GM19468 (cell line): ENCODE results near the gene WSCD1.

ENCODE experiments used
- ATAC-seq: cut with Tn5 transposase; IDR thresholded peaks from one replicate; pipeline ENCODE4 v1.9.1; 2021; ENCODE audit warnings: mild to moderate bottlenecking, moderate library complexity, moderate number of reproducible peaks; ENCODE audit not compliant: unreplicated experiment; ENCODE audit errors: extremely low read depth

The WSCD1 gene

DNA sequence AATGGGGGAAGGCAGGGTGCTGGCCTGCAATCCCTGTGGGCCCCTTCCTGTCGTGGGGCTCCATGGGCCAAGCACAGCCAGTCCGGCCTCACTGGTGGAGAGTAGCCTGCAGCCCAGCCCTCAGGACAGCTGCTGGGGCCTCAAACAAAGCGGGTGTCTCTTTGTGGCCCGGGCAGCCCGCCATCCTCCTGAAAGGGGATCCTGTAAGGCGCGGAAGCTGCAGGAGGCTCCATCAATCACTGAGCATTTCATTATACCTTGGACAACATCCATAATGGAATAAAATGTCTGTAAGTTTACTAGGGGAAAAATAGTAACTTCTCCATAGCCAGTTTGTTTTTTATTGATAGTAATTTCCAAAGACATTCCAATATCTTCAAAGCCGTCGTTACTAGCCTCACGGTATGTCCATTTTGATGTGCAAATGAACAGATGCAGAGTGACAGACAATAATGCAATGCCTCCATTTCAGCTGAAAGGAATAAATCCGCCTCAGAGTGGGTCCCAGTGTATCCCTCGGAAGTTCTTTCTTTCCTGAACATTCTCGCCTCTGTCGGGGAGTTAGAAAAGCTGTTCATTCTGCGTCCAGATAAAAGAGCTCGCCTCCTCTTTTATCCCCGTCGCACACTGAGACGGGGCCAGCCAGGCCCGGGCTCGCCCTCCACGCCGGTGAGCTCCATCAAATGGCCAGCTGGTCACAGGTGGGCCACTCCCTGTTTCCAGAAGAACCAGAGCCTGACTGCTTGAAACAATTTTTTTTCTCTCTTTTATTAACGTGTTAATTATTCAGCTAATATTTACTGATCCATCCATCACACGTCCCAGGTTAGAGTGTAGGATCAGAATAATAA lies 14.4 kb downstream of the WSCD1 start:
- ATAC-seq, result no peak

DNA sequence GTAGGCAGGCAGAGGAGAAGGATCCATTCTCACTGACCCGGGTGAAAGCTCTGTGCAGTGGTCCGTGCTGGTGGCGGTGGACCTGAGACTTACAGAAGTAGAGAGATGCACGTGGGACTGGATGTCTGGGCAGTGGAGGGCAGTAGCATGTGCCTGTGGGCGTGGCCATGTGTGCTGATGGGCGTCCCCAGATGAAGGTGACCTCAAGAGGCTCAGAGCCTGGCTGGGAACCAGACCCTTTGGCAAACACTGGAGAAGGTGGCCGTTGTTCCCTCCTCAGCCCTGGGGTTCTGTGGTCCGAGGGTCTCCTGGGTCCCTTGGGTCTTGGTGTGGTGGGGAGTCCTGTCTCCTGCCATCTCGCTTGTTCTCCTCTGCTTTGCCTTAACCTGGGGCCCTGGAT lies 15.6 kb downstream of the WSCD1 start:
- no peak for ATAC-seq

DNA sequence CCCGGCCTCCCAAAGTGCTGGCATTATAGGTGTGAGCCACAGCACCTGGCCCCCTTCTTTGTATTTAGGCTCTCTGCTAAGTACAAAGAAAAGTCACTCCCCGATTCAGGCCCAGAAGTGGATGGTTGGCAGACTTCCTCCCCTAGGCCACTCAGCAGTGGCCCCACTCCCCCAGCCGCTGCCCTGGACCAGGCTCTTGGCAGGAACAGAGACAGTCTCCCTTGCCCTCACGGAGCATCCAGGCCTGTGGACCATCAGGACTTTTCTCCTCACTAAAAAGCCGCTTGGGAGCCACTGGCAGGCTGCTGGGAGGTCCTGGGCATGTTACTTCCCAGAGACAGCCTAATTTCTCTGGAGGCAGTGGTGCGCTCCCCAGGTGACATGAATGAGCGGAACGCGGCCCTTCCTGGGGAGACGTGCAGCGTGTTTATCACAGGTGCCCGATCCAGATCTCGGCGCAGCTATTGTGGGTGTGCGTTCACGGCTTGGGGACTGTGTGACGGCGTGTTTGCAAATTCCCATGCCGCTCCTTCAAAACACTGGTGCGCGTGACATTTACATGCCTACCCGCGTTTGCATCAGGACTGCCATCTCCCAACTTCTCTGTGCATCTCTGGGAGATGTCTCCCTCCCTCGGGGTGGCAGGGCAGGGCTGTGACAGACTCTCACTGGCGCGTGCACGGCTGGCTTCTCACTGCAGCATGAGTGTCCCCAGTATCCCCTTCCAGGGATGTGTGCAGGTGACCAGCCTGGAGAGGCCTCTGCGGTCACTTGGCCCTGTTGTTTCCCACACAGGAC lies 16.6 kb downstream of the WSCD1 start:
- ATAC-seq, result no peak

DNA sequence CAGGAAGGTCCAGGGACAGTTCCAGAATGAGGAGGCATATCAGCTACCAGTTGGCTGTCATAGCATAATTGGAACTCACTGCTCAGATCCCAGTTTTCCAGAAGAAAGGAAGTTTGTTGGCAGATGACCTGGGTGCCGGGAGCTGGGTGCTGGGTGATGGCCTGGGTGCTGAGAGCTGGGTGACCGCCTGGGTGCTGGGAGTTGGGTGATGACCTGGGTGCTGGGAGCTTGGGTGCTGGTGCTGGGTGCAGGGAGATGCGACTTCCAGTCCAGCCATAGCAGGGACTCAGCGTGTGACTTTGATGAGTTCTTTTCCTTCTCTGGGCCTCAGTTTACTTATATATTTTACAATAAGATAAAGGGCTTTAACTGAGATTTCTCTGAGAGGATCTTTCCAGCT lies 18.0 kb downstream of the WSCD1 start:
- no peak for ATAC-seq

DNA sequence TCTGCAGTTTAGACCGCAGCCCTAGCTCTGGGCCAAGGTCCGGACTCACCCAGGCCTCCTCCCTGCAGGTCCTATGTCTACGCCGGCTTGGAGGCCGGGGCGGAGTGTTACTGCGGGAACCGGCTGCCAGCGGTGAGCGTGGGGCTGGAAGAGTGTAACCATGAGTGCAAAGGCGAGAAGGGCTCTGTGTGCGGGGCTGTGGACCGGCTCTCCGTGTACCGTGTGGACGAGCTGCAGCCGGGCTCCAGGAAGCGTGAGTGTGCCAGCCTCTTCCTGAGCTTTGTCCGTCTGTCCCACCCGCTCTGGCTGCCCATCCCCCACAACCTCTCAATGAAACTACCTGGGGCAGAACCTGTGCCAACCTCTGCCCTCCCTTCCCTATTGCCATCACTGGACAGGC lies 20.1 kb downstream of the WSCD1 start:
- ATAC-seq, result no peak

DNA sequence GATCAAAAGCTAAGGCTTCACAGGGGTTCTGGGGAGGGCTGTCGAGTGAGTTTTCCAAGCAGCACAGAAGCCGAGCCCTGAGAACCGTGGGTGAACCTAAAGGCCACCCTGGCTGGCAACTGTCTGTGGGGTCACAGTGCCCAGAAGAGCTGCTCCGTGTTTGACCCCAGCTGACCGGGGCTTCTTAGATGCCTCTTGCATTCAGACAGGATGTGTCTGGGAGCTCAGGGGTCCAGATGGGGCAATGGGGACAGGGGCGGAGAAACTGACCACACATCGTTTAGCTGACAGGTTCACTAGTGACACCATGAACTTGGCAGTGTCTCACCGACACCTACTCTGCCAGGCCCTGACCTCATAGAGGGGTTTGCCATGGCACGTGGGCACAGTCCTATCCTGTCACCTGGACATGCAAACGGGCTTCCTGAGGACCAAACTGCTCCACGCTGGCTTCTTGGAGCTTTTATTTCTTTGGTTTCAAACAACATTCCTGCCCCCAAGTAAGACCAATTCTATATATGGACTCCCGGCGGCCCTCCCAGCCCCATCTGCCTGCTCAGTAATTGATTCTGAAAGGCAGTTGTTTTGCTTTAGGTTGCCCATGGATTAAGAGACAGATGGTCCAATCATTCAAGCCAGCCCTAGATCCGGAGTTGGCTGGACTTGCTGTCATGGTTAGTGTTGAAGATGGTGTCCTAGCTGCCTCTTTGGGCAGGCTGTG lies 22.2 kb downstream of the WSCD1 start:
- no peak for ATAC-seq

DNA sequence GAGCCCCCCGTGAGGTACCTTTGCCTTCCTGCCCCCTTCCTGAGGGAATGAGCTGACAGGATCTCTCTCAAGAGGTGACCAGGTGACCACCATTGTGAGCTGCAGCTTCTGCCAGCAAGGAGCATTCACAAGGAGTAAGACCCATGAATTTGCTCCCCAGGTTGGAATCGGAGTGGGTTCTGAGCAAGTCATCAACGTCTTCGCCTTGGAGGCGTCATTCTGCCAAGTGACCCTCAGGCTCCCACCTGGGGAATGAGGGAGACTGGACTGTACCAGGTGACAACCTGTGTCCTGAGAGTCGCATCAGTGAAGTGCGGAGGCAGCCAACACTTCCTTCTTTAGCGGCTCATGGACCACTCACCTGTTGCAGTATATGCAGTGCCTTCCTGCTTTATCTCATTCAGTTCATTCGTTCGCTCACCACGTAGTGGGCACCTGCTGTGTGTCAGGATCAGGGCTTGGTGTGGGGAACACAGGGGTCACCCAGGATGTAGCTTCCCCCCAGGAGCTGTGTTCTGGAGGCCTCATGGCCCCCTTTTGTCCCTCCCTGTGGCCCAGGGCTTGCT lies 22.8 kb downstream of the WSCD1 start:
- ATAC-seq, result no peak

DNA sequence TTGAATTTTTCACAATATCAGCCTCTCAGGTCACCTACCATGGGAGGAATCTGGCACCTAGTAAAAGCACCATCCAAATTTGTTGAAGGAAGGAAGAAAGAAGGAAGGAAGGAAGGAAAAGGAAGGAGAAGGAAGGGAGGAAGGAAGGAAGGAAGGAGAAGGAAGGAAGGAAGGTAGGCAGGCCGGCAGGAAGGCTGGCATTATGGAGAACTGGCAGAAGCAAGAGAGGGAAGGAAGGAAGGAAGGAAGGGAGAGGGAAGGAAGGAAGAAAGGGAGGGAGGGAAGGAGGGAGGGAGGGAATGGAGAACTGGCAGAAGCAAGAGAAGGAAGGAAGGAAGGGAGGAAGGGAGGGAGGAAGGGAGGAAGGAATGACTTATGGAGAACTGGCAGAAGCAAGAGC lies 24.3 kb downstream of the WSCD1 start:
- ATAC-seq, result no peak

DNA sequence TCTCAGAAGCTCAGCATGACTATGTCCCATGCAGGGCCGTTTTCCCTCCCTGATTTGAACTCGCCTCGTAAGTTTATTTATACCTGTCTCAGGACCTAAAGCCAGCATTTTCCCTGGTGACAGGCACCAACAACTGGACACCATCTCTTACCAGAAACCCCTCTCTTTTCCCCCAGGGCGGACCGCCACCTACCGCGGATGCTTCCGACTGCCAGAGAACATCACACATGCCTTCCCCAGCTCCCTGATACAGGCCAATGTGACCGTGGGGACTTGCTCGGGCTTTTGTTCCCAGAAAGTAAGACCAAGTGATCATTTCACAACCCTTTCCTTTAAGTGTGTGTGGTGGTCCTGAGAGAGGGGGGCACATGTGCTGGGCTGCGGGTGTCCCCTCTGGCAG lies 24.7 kb downstream of the WSCD1 start:
- ATAC-seq, result no peak

DNA sequence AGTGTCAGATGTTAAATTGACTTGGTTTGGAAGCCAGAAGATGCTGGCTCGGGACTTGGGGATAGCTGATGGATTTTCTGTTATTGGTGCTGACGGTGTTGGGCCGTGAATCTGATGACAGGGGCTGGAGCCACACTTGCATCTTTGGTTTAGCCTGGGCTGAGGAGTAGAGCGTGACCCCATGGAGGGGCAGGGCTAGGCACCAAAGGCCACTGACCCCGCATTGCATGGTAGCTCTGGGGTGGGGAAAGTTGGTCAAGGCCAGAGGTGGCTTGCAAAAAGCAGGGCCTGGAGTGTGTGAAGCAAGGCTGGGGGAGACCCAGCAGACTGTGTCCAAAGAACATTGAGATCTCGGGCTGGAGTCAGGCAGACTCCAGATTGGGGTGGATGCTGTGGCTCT lies 25.3 kb downstream of the WSCD1 start:
- ATAC-seq, result no peak

DNA sequence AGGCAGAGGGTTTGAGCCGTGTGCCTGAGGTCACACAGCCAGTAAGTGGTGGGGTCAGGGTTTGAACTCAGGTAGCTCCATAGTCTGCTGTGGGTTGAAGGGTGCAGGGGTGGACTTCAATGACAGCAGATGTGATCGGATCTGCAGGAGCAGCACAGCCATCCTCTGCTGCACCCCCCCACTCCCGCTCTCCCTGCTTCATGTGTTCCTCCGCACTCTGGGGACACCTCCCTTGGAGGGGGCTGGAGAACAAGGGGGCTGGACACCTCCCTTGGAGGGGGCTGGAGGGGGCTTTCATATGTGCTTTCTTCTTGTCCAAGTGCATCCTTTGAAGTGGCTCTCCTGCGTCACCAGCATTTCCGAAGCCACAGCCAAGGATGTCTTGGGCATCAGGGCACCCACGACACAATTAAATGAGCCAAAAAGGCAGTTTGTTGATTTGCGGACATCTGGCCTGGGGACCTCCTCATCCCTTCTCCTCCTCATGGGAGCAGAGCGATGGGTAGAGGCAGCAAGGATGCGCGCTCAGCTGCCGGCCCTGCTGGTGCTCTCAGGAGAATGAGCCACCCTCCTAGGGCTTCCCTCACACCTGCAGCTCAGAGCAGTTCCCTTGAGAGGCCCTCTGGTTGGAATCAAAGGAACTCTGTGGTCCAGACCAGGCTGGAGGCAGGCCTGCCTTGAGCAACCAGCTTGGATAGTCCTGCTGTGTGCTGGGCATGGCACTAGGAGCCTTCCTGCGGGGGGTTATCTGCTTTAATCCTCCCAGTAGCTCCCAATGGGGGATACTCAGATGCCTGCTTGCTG lies 26.2 kb downstream of the WSCD1 start:
- ATAC-seq, result no peak

DNA sequence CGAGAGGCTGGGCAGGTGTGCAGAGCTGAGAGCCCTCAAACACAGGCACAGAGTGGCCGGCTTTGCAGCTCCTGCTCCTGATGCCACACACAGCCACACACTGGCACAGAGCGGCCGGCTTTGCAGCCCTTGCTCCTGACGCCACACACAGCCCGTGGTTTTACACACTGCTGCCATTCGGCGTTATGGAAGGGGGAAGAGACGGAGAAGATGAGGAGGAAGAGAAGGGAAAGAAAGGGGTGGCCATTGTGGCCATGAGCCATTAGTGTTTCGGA lies 26.8 kb downstream of the WSCD1 start:
- ATAC-seq, result no peak

DNA sequence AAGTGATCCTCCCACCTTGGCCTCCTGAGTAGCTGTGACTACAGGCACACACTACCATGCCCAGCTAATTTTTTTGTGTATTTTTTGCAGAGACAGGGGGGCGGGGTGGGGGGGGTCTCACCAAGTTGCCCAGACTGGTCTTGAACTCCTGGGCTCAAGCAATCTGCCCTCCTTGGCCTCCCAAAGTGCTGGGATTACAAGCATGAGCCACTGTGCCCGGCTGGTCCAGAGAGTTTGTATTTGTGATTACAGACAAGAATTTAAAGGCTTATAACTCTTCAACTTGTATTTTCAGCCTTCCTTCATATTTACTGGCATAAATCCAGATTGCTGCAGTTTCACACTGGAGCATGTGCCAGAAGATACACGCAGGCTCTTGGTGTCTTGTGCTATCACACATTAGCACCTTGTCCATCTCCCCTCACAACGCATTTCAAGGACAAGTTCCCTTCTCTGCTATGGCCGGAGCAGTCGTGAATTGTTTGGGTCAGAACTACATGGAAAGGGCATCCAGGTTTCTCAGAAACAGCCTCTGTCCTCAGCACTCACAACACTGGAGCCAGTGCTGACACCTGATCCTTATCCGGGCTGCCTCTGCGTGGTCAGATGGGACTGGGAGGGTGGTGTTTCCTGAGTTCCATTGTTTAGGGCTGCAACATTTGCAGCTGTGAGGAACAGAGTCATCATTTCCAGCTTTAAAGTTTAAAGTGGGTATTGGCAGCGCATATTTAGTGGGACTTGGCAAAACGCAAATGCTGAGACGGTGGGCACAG lies 28.1 kb downstream of the WSCD1 start:
- no peak for ATAC-seq

DNA sequence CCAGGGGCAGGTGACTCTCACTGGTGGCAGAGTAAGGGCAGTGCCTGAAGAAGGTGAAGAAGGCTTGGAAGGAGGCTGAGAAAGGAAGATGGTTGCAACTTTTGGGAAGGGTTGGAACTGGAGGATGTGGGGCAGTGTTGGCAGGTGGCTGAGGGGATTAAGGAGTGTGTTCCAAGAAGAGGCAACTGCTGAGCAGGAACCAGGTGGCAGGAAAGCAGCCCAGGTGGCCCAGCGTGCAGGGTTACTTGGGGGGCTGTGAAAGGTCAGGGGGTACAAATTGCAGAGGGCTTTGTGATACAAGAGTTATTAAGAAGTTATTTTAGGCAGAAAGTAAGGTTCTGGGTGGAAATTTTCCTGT lies 28.6 kb downstream of the WSCD1 start:
- no peak for ATAC-seq

DNA sequence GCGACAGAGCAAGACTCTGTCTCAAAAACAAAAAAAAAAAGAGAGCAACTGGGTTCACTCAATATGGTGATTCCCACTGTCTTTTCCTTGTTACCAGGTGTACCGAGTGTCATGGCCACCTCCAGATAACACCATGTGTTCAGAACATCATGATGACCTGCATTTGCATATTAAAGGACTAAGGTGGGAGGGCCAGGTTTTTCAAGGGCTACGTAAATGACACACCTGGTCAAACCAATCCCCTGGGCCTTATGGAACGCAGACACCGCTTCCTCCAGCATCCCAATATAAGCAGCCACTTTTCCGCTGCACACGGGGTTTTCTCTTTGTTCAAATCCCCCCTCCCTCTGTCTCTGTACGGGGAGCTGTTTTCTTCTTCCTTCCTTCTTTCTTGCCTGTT lies 29.3 kb downstream of the WSCD1 start:
- ATAC-seq, result no peak

DNA sequence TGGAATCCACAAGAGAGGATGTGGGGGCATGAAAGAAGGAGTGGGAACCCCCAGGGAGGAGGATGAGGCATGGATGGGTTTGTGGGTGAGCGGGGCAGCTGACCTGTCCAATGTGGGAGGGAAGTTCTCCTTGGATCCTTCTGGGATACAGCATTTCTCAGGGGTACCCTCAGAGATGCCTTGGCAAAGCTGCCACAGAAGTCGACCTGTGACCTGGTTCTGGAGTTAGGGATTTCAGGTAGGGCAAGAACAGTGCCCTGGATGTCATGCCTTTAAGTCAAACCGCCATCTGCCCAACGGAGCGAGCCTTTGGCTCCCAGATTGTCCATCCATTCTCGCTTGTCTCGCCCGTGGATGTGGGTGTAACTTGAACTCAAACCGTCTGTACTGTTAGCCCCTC lies 30.0 kb downstream of the WSCD1 start:
- no peak for ATAC-seq

DNA sequence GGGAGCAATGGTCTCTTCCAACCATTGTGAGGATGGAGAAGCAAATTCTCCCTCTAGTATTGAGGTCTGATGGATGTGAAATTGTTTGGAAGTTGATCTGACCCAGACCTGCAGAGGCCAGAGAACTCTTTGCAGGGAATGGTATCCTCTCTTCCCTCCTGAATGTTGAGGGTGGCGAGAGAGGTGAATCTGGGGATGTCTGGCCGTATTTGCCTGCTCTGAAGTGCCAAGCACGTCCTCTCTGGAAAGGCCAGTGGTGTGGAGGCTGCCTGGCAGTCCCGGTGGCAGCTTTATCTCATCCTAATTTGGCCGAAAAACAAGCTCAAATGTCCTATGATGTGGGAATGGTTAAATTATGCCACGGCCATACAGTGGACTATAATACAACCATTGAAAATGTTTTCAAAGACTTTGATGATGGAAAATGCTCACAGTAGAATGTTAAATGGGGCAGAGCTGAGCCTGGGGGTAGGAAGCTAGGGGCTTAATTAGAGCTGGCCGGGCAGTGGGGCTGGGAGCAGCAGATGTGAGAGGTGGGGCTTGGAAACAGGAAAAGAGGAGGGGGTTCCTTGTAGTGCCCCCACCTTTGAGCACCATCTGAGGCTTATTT lies 30.8 kb downstream of the WSCD1 start:
- no peak for ATAC-seq

DNA sequence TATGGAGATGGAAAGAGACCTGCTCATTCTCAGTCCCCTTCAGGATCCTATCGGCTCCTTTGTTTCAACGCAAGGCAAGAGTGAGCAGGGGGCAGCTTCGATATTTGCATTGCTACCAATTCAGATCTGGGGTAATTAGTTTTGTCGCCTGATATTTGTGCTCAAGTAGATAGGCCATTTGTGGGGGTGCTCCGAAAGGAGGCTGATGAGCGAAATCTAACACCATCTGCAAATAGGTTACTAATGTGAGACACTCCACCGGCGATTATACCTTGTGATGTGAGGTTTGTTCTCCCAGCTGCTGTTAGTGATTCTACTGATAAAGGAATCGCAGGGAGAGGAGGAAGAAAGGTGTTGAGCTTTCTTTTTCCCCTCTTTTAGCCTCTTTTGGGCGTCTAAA lies 31.5 kb downstream of the WSCD1 start:
- no peak for ATAC-seq

DNA sequence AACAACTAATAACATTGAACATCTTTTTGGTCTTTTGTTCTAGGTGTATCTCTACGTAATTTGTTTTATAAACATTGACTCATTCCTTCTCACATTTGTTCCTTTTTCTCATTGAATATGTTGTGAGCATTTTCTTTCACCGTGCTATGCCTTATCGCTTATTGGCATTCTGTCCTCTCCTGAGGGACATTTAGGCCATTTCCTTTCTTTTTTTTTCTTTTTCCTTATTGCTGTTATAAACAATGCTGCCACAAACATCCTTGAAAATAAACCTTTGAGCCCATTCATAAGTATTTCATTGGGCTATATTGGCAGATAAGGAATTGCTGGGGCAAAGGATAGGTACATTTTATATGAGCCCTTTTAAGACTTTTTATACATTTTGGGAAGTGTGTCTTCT lies 32.4 kb downstream of the WSCD1 start:
- no peak for ATAC-seq
